ENCODE measurements around the gene RNF225.
"Not testable (repeated sequence)": the region's sequence is repeated elsewhere in the genome, so short reads cannot be mapped to it uniquely, and the experiment has no call there.

The RNF225 gene

DNA sequence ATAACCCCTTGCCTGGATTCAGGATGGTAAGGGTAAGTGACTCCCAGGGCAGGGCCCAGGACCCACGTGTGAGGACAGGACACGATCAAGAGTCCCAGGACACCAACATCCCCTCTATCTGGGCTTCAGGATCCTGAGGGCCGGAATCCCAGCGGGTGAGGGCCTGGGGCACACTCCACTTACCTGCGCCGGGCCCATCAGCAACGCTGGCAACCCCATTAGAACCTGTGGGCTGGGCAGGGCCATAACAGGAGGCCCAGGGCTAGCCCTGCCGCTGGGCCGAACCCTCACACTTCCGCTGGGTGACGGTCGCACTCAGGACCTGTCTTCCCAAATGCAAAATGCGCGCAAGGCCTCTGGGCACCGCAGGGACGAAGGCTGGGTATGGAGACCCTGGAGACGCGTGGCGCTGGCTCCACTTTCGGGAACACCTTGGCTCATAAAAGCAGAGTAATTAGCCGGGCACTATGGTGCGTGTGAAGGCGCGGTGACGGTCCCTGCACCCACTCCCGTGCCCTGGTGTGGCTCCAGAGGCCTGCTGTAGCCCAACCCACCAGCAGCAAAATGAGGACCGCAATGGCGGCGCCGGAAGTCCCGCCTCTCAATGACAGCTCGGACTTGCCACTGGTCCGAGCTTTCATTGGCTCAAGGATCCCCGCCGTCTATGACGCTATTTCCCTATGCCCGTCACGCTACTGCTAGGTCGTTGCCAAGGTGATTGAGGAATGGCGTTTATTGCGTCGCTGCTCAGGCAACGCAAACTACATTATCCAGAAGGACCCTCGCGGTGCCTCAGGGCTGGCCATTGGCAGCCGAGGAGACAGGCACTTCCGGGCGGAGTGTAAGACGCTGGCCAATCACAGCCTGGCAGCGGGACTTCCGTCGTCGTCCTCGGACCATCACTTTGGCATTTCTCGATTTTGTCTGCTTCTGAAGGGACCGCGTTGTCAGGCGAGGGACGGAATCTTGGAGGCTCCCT, 44.4 kb downstream of the RNF225 start, which contains the start of gene ZNF132:
TSS of gene ZNF132 (minus strand) at position 578 of the 979 bp plus-strand sequence. CDS start at position 246, 332 bp downstream.
- H3K4me3 ChIP-seq (ENCODE audit: insufficient read length, low read depth): peak within 1 kb of the TSS; percentile 96
- TF ChIP-seq SUZ12 (IDR thresholded peaks at IDR 0.05; ENCODE audit: extremely low read depth, insufficient read depth, insufficient read length): no peak
- TF ChIP-seq ZNF274 (IDR thresholded peaks at IDR 0.05; ENCODE audit: low read depth, low read length): no peak
- peak; percentile 77 for TF ChIP-seq YY1 (IDR thresholded peaks at IDR 0.05; ENCODE audit: insufficient read depth, insufficient read length)
- H3K4me1 ChIP-seq (ENCODE audit: insufficient read depth, insufficient read length): no peaks in the 10 kb centered on the region
- DNase-seq (ENCODE audit: low read depth, low spot score): peak; percentile 97
- peaks cover 30% of the 10 kb centered on the region for H3K36me3 ChIP-seq (ENCODE audit: insufficient read depth, insufficient read length, low read length)
- no peaks in the 10 kb centered on the region for H3K27me3 ChIP-seq (ENCODE audit: insufficient read depth, insufficient read length)
- peaks cover 29% of the 10 kb centered on the region for H3K9me3 ChIP-seq (ENCODE audit: insufficient read depth, low read length)
- peak within 1 kb of the TSS; percentile 92 for H3K9ac ChIP-seq (ENCODE audit: insufficient read length, low read depth)

DNA sequence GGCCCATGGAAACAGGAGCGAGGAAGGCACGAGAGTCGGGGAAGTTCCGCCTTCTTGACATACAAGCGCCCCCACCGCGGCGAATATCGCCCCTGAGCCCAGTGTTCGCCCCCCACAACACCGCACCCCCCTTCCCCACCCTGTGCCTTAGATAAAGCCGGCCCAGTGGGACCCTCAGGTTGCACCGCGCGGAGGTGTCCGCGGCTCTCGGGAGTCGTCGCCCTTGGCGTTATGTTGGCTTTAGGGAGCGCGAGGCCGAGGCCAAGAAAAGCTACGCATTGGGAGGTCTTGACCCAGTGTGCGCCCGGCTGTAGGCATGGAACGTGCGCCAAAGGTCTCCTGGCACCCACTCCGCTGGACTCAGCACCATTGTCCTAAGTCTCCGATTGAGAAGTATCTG, 45.1 kb downstream of the RNF225 start:
- Histone ChIP-seq H3K4me3 (ENCODE audit: insufficient read length, low read depth) (peak overlapping the region; percentile 96), H3K4me1 (ENCODE audit: insufficient read depth, insufficient read length) (no peaks in the 10 kb centered on the region)
- DNase-seq (ENCODE audit: low read depth, low spot score): no peak

DNA sequence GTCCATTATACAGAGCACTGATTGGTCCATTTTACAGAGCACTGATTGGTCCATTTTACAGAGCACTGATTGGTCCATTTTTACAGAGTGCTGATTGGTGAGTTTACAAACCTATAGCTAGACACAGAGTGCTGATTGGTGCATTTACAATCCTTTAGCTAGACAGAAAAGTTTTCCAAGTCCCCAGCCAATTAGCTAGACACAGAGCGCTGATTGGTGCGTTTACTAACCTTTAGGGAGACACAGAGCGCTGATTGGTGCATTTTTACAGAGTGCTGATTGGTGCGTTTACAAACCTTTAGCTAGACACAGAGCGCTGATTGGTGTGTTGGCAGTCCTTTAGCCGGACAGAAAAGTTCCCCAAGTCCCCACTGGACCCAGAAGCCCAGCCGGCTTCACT, 47.5 kb downstream of the RNF225 start:
- not testable (repeated sequence) for H3K4me1 ChIP-seq (ENCODE audit: insufficient read depth, insufficient read length); DNase-seq (ENCODE audit: low read depth, low spot score); H3K27me3 ChIP-seq (ENCODE audit: insufficient read depth, insufficient read length); H3K9me3 ChIP-seq (ENCODE audit: insufficient read depth, low read length); H3K4me3 ChIP-seq (ENCODE audit: insufficient read length, low read depth); H3K36me3 ChIP-seq (ENCODE audit: insufficient read depth, insufficient read length, low read length); H3K9ac ChIP-seq (ENCODE audit: insufficient read length, low read depth)

More for the DNA sequence above, 45.1 kb downstream of the RNF225 start:
- Histone ChIP-seq H3K27me3 (ENCODE audit: insufficient read depth, insufficient read length) (no peaks in the 10 kb centered on the region), H3K36me3 (ENCODE audit: insufficient read depth, insufficient read length, low read length) (peaks cover 24% of the 10 kb centered on the region), H3K9me3 (ENCODE audit: insufficient read depth, low read length) (peaks cover 22% of the 10 kb centered on the region), H3K9ac (ENCODE audit: insufficient read length, low read depth) (peak overlapping the region; percentile 46)
- TF ChIP-seq SUZ12 (IDR thresholded peaks at IDR 0.05; ENCODE audit: extremely low read depth, insufficient read depth, insufficient read length): no peak
- no peak for TF ChIP-seq ZNF274 (IDR thresholded peaks at IDR 0.05; ENCODE audit: low read depth, low read length)
- TF ChIP-seq YY1 (IDR thresholded peaks at IDR 0.05; ENCODE audit: insufficient read depth, insufficient read length): no peak
